ENCODE results near the gene PLEKHA1. TPM values are rescaled to one million over a fixed set of nuclear protein-coding genes. Genes with fewer than 3 reads are reported as not detected.

The PLEKHA1 gene
- total and polyA plus RNA-seq, 2 of the 4 experiments (the other 2 are of a cell fraction): 7.2 to 9.5 TPM

DNA sequence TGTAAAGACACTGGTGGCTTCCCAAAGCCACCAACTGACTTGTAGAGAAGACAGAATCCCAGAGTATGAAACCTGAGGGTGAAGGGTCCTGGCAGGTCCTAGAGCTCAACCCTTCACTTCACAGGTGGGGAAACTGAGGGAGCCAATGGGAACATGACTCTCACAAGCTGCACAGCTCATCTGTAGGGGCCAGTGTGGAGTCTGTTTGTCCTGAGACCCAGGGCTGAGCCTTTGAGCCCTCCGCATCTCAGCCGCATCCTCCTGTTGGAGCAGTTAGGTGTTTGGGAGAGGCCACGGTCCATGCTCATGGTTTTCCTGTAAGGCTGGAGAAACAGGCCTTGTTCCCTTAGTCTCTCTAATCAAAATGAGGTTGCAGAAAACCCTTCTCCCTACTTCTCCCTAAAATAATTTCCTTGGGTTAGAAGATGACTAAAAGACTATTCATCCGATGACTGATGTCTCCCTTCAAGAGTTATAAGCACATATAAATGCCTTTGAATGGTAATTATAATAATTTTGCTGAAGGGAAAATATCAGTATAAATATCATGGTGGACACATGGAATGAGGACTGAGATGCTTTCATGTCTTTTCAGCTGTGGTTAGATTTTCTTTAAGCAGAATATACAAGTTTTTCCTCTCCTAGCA, 97.1 kb downstream of the PLEKHA1 start:
- peak overlapping the region; percentile 6; the same call in 1 of the 2 replicates for H2BK20ac ChIP-seq (ENCODE audit: low read depth, low read length)
- peak overlapping the region; percentile 22; the same call in 1 of the 2 replicates for H3K4ac ChIP-seq (ENCODE audit: low read depth, low read length)
- CTCF ChIA-PET: interaction anchor here (1.5 kb wide), 1 partner anchor 94 kb away, joined by 3 read pairs; no protein-coding TSS in a partner anchor
- H2AK9ac ChIP-seq (replicated peaks; ENCODE audit: low read depth, low read length, poor library complexity): no peak overlapping the region
- no peak overlapping the region for H3K4me2 ChIP-seq (ENCODE audit: low read depth, low read length)
- no peak for TF ChIP-seq RFX5 (IDR thresholded peaks at IDR 0.05; ENCODE audit: low read depth, low read length)
- no peak for TF ChIP-seq RAD21 (IDR thresholded peaks at IDR 0.05; ENCODE audit: low read length)
- TF ChIP-seq, protein P1, sequence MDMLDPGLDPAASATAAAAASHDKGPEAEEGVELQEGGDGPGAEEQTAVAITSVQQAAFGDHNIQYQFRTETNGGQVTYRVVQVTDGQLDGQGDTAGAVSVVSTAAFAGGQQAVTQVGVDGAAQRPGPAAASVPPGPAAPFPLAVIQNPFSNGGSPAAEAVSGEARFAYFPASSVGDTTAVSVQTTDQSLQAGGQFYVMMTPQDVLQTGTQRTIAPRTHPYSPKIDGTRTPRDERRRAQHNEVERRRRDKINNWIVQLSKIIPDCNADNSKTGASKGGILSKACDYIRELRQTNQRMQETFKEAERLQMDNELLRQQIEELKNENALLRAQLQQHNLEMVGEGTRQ (IDR thresholded peaks at IDR 0.05; ENCODE audit: low read depth, low read length): no peak
- TF ChIP-seq RCOR1 (IDR thresholded peaks at IDR 0.05; ENCODE audit: insufficient replicate concordance, low read length): no peak
- TF ChIP-seq MAZ (IDR thresholded peaks at IDR 0.05; ENCODE audit: borderline replicate concordance, low read depth, low read length): no peak
- no peak for TF ChIP-seq BHLHE40 (IDR thresholded peaks at IDR 0.05; ENCODE audit: low read depth, low read length)
- no peak for TF ChIP-seq MAFK (IDR thresholded peaks at IDR 0.05; ENCODE audit: low read depth, low read length)
- peak overlapping the region; percentile 16; the same call in 1 of the 2 replicates for H4K91ac ChIP-seq (ENCODE audit: insufficient read depth, low read depth, low read length)
- H3K18ac ChIP-seq (ENCODE audit: low read depth, low read length): no peak overlapping the region
- no peak overlapping the region for H2BK5ac ChIP-seq (ENCODE audit: low read depth, low read length, poor library complexity, severe bottlenecking)
- dilution Hi-C loops (cut with HindIII; ENCODE audit: low sequenced_read_pairs, unreplicated experiment) (no loop called here), intact Hi-C loops (cut with micrococcal nuclease) (no loop called here), in situ Hi-C loops (cut with MboI; ENCODE audit: low sequenced_read_pairs) (no loop called here)
- no peaks in the 10 kb centered on the region for H3K9me3 ChIP-seq (ENCODE audit: control insufficient read depth, insufficient read depth, low read length)
- no peak overlapping the region for H3K27ac ChIP-seq (ENCODE audit: insufficient read depth, low read length)
- no peak overlapping the region for H3K9ac ChIP-seq (ENCODE audit: low read depth, low read length)
- peak overlapping the region; percentile 26; the same call in 1 of the 2 replicates for H2BK120ac ChIP-seq (ENCODE audit: low read depth, low read length)
- peaks cover 25% of the 10 kb centered on the region for H3K9me1 ChIP-seq (ENCODE audit: insufficient read depth, low read length)
- peak overlapping the region; percentile 42; the same call in 1 of the 3 replicates for H2BK15ac ChIP-seq (ENCODE audit: low read depth, low read length)
- ATAC-seq (ENCODE audit: low read depth) (no peak), DNase-seq (peak; percentile 56)
- no peak overlapping the region for H3K23ac ChIP-seq (ENCODE audit: low read depth, low read length)
- POLR2A ChIA-PET (ENCODE audit: unreplicated experiment): no interaction called here
- BruUV-seq (replicated peaks): no TSS peak
- peaks cover 9 to 42% of the 10 kb centered on the region in 2 experiments; a peak in 3 of 4 replicates for H3K79me1 ChIP-seq (ENCODE audit: low read depth in 1 of 2, low read length in 2 of 2)
- H3K14ac ChIP-seq (replicated peaks; ENCODE audit: low read depth, low read length): 0 out of 2 replicates have a peak overlapping the region, but pooled peaks have one; percentile 33
- H4K8ac ChIP-seq (ENCODE audit: low read depth in 2 of 2, low read length in 2 of 2): no peak overlapping the region
- H4K20me1 ChIP-seq (ENCODE audit: insufficient read depth, low read length): peaks cover 12% of the 10 kb centered on the region; the same call in 1 of the 2 replicates
- no peak overlapping the region for H4K5ac ChIP-seq (ENCODE audit: low read depth, low read length)
- WGBS, 2 experiments (ENCODE audit: extremely low coverage in 2 of 2, insufficient read length in 1 of 2): no CpG with 5 or more reads among the region's 4 CpGs
- H2AFZ ChIP-seq (replicated peaks; ENCODE audit: low read length, poor library complexity): no peak overlapping the region
- H3K27me3 ChIP-seq (ENCODE audit: control insufficient read depth, insufficient read depth, low read length): no peaks in the 10 kb centered on the region
- peaks cover 30% of the 10 kb centered on the region for H3K4me1 ChIP-seq (ENCODE audit: control insufficient read depth, insufficient read depth, low read length)
- H2AK5ac ChIP-seq (ENCODE audit: low read depth, low read length): peak overlapping the region; percentile 25; the same call in 1 of the 2 replicates
- no peak overlapping the region for H3K4me3 ChIP-seq (ENCODE audit: insufficient read depth, low read depth, low read length)
- no peaks in the 10 kb centered on the region for H3K36me3 ChIP-seq (ENCODE audit: control insufficient read depth, insufficient read depth, low read length)
- H3K56ac ChIP-seq (ENCODE audit: extremely low read depth, insufficient read depth, low read length): no peak overlapping the region
